GM19328 (cell line): Measurements from ENCODE around the gene NCAPG2.
A peak's percentile ranks its signal among the peaks of the same experiment; 100 is the strongest.
"Not testable (repeated sequence)": the region's sequence is repeated elsewhere in the genome, so short reads cannot be mapped to it uniquely, and the experiment has no call there.

ENCODE experiments used
- ATAC-seq: cut with Tn5 transposase; IDR thresholded peaks from one replicate; pipeline ENCODE4 v1.9.1; 2021; ENCODE audit warnings: mild to moderate bottlenecking, moderate library complexity; ENCODE audit not compliant: unreplicated experiment

Gene NCAPG2

GRCh38 chr7:158676906-158677305, 27.7 kb downstream of the NCAPG2 start:
- no peak for ATAC-seq

DNA sequence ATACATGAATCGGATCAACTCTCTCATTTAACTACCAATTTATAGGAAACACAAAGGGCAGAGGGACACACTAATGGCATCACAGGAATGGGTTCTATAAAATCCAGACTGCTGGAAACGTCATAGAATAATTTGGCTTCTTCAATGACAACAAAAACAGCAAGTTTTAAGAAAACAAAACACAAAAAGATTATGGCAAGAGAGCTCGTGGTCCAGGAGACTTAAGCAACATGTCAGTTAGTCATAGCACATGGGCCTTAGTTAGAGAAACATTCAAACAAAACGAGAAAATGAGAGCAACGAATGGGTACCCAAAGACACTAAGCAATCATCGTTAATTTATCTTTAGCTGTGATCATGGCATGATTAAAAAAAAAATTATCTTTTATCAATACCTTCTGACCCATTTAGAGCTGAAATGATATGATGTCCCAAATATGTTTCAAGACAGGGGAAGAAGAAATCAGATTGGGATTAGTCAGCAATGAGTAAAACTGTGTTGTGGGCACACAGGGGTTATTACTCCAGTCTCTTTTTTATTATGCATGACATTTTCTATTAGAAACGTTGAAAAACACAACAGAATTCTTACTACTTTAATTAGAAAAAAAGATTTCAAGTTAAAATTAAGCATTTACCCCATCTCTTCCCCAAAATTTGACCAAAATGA, 28.3 kb downstream of the NCAPG2 start:
- ATAC-seq = no peak

GRCh38 chr7:158672975-158673374, 31.6 kb downstream of the NCAPG2 start:
- no peak for ATAC-seq

- ATAC-seq = not testable (repeated sequence)
These were observed 36.5 kb downstream of the NCAPG2 start for GRCh38 chr7:158668086-158668485.

GRCh38 chr7:158666966-158667678, 37.5 kb downstream of the NCAPG2 start:
- not testable (repeated sequence) for ATAC-seq

GRCh38 chr7:158666401-158666800, 38.2 kb downstream of the NCAPG2 start:
- ATAC-seq = no peak

DNA sequence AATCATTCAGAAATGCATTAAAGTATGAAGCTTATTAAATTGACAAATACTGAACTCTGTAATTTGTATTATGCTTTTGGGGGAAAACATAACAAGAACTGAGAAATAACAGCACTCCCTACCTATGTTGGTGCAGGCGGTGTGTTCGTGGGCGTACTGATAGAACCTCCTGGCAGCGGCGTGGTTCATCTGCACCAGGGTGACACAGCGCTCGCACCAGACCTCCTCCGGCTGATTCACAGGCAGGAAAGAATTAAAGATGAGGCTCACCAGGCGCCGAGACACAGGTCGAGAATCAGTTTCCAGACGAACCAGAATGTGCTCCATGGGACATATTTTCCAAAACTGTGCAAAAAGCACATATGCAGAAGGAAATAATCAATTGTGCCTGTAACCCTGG, 40.2 kb downstream of the NCAPG2 start:
- no peak for ATAC-seq

GRCh38 chr7:158663428-158663741, 41.2 kb downstream of the NCAPG2 start:
- no peak for ATAC-seq

GRCh38 chr7:158662610-158663427, 41.8 kb downstream of the NCAPG2 start:
- ATAC-seq = no peak

- ATAC-seq = no peak
These were observed 46.1 kb downstream of the NCAPG2 start for GRCh38 chr7:158658475-158658874.

DNA sequence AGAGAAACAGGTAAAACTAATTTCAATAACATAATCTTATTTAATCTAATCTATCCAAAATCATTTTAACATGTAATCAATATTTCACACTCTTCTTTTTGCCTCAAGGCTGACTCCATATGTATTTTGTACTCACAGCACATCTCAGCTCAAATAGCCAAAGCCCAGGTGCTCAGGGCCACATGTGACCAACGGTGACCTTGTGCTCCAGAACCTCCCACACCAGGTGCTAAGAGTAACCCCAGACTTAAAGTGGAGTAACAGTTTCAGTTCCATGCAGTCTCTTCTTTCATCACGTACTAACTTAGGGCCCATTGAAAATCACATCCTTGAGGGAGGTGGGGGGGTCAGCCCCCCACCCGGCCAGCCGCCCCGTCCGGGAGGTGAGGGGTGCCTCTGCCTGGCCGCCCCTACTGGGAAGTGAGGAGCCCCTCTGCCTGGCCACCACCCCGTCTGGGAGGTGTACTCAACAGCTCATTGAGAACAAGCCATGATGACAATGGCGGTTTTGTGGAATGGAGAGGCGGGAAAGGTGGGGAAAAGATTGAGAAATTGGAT, 47.3 kb downstream of the NCAPG2 start:
- ATAC-seq = peak; percentile 44

- peak; percentile 90 for ATAC-seq
These were observed 48.6 kb downstream of the NCAPG2 start for GRCh38 chr7:158655931-158656441.

- no peak for ATAC-seq
These were observed 49.1 kb downstream of the NCAPG2 start for GRCh38 chr7:158655507-158655906.

DNA sequence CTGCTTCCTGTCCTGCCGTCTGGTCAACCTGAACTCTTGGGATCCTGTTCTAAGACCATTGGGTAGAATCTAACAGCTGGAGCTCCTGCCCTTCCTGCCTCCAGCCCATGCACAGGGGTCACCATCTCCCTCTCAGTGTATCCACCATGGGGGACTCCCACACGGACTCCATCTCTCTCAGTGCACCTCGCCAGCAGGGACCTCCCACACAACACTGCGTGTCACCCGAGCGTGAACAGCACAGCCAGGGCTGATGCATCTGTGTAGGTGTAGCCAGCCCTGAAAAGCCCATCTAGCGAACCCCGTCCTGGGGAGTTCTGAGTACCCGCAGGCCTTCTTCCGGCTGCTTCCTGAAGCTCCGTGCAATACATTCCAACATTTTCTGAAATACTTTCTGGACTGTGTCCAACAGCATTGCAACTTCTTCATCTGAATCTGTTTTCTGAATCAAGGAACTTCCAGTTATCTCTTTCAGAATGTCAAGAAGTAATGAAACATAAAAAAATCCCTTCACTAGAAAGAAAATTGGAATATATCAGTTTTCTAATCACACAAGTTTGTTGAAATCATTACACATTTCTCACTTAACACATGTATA, 52.5 kb downstream of the NCAPG2 start:
- no peak for ATAC-seq

- no peak for ATAC-seq
These were observed 53.8 kb downstream of the NCAPG2 start for GRCh38 chr7:158650821-158651225.

GRCh38 chr7:158649279-158649678, 55.3 kb downstream of the NCAPG2 start:
- ATAC-seq = no peak

- no peak for ATAC-seq
These were observed 55.8 kb downstream of the NCAPG2 start for GRCh38 chr7:158648787-158649186.

- ATAC-seq = no peak
These were observed 56.4 kb downstream of the NCAPG2 start for GRCh38 chr7:158648168-158648567.

GRCh38 chr7:158647475-158647792, 57.2 kb downstream of the NCAPG2 start:
- no peak for ATAC-seq

GRCh38 chr7:158646766-158647474, 57.7 kb downstream of the NCAPG2 start:
- no peak for ATAC-seq
